Measurements from ENCODE around the gene SRRM5.

The SRRM5 gene

DNA sequence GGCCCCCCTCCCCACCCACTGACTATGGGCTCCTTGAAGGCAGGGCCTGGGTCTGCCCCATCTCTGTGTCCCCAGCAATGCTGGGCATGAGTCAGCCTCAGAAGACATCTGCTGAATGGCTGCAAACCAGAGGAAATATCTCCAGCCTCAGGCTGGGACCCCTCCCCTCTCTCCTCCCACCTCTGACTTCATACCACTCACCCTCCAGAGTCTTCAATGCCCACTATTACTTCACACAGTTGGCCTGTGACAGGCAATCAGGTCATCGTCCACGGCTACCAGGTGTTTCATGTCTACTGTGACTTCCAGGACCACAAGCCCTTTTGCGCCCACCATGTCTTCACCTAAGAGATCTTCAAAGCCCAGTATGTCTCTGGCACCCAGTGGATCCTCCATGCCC lies at the start of gene SRRM5:
Gene SRRM5, plus strand, starts transcription at position 301 of the 400 bp plus-strand sequence. Its CDS starts 34 bp downstream, at position 335.
- no peak for TF ChIP-seq CTCF (conservative IDR thresholded peaks at IDR 0.05; ENCODE audit: low read depth, low read length)
- H3K4me3 ChIP-seq (ENCODE audit: low read length) = no peak within 1 kb of the TSS
- DNase-seq (ENCODE audit: low read depth) = no peak

DNA sequence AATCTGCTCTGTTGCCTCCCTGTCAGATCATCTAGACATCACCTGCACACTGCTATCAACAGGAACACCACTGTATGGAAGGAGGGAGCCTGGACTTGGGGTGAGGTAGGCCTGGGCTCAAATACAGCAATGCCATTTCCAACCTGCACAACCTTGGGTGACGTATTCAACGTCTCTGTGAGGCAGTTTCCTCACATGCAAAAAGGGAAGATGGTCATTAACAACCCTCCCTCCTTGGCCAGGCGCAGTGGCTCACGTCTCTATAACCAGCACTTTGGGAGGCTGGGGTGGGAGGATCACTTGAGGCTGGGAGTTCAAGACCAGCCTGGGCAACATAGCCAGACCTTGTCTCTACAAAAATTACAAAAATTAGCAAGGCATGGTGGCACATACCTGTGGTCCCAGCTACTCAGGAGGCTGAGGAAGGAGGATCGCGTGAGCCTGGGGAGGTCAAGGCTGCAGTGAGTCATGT lies 49.6 kb upstream of the SRRM5 start:
- DNase-seq (ENCODE audit: low read depth) = no peak
- no peak for TF ChIP-seq CTCF (conservative IDR thresholded peaks at IDR 0.05; ENCODE audit: low read depth, low read length)
- H3K4me3 ChIP-seq (ENCODE audit: low read length) = no peak overlapping the region

GRCh38 chr19:43562698-43563241 lies 49.1 kb upstream of the SRRM5 start:
- DNase-seq (ENCODE audit: low read depth) = no peak
- H3K4me3 ChIP-seq (ENCODE audit: low read length) = no peak overlapping the region
- TF ChIP-seq CTCF (conservative IDR thresholded peaks at IDR 0.05; ENCODE audit: low read depth, low read length) = no peak

GRCh38 chr19:43563816-43564457 lies 48.0 kb upstream of the SRRM5 start:
- H3K4me3 ChIP-seq (ENCODE audit: low read length) = no peak overlapping the region
- no peak for TF ChIP-seq CTCF (conservative IDR thresholded peaks at IDR 0.05; ENCODE audit: low read depth, low read length)
- DNase-seq (ENCODE audit: low read depth) = no peak

- DNase-seq (ENCODE audit: low read depth) = no peak
- TF ChIP-seq CTCF (conservative IDR thresholded peaks at IDR 0.05; ENCODE audit: low read depth, low read length) = no peak
- no peak overlapping the region for H3K4me3 ChIP-seq (ENCODE audit: low read length)
Observed at GRCh38 chr19:43564800-43565199, 47.1 kb upstream of the SRRM5 start.

- TF ChIP-seq CTCF (conservative IDR thresholded peaks at IDR 0.05; ENCODE audit: low read depth, low read length) = no peak
- no peak for DNase-seq (ENCODE audit: low read depth)
- H3K4me3 ChIP-seq (ENCODE audit: low read length) = no peak overlapping the region
Observed at GRCh38 chr19:43569657-43570056, 42.2 kb upstream of the SRRM5 start.

- no peak for DNase-seq (ENCODE audit: low read depth)
- H3K4me3 ChIP-seq (ENCODE audit: low read length) = no peak overlapping the region
- TF ChIP-seq CTCF (conservative IDR thresholded peaks at IDR 0.05; ENCODE audit: low read depth, low read length) = no peak
Observed at GRCh38 chr19:43570174-43570791, 41.6 kb upstream of the SRRM5 start.

Measured in retinal pigment epithelial cell (primary cell).